Right kidney (tissue), 1 donor: ENCODE measurements around the gene SLC9B2.
"Not testable (repeated sequence)": the region's sequence is repeated elsewhere in the genome, so short reads cannot be mapped to it uniquely, and the experiment has no call there.

Source experiments
- DNase-seq: peaks from one replicate; pipeline ENCODE4 v3.0.0-alpha.2; 2016

Gene SLC9B2

DNA sequence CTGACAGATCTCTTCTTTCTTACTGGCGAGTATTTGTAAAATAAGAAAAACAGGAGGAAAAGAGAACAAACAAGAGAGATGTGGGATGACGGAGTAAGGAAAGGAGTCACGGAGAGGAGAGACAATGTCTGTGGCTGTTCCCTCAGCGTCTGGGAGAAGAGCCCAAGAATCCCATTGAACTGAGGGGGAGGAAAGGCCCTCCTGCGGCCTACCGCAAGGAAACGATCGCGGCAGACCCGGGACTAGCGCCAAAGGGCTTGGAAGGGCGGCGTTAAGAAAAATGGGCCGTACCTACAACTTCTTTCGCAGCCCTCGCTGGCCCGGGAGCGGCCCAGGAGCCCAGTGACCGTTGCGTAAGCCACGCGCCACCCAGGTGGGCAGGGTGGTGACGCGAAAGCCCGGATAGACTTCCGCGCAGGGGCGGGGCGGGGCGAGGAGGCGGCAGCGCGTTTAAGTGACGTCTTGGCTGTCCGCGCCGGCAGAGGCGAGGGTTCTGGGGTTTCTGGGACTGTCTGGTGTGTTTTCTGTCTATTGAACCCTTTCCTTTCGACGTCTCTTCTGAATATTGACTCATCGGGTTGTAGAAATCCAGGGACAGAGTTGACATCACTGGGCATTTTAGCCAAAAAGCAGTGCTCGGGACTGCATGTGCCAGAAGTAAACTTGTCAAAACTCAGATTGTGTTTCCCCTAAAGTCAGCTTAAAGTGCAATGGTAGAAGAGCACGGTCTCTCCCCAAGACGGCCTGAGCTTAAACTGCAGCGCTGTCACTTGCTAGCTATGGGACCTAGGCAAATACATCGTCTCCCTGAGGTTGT lies 57.0 kb downstream of the SLC9B2 start, which contains the start of gene SLC9B1:
Gene SLC9B1 (minus strand): TSS at position 398 of the 817 bp plus-strand sequence. CDS start 27,994 bp downstream, outside the sequence.
- peak; percentile 89 for DNase-seq

- no peak for DNase-seq
Measured at GRCh38 chr4:103018391-103019307, 57.9 kb downstream of the SLC9B2 start.

DNA sequence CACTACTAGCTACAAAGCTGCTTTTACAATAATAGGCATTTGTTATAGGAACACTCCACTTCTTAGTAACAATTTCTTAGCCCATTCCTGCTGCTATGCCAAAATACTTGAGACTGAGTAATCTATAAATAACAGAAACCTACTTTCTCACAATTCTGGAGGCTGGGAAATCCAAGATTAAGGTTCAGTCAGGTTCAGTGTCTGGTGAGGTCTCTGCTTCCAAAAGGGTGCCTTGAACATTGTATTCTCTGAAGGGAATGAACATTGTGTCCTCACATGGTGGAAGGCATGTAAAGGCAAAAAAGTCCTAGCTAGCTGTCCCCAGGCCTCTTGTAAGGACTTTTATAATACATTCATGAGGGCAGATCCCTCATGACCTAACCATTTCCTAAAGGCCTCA lies 64.0 kb downstream of the SLC9B2 start:
- no peak for DNase-seq

DNA sequence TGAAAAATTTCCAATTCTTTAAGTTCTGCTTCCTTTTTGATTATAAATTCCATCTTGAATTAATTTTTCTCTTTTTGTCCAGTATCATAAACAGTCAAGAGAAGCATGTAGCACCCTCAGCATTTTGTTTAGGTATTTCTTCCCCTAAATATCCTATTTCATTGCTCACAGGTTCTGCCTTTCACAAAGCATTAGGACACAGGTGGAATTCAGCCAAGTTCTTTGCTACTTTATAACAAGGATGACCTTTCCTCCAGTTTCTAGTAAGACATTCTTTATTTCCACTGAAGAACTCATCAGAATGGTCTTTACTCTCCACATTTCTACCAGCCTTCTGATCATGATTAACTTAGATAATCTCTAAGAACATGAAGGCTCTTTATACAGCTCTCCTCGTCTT lies 64.5 kb downstream of the SLC9B2 start:
- no peak for DNase-seq

- peak; percentile 12 for DNase-seq
Measured at GRCh38 chr4:103011378-103012025, 65.1 kb downstream of the SLC9B2 start.

GRCh38 chr4:103010804-103011203 lies 65.8 kb downstream of the SLC9B2 start:
- no peak for DNase-seq

DNA sequence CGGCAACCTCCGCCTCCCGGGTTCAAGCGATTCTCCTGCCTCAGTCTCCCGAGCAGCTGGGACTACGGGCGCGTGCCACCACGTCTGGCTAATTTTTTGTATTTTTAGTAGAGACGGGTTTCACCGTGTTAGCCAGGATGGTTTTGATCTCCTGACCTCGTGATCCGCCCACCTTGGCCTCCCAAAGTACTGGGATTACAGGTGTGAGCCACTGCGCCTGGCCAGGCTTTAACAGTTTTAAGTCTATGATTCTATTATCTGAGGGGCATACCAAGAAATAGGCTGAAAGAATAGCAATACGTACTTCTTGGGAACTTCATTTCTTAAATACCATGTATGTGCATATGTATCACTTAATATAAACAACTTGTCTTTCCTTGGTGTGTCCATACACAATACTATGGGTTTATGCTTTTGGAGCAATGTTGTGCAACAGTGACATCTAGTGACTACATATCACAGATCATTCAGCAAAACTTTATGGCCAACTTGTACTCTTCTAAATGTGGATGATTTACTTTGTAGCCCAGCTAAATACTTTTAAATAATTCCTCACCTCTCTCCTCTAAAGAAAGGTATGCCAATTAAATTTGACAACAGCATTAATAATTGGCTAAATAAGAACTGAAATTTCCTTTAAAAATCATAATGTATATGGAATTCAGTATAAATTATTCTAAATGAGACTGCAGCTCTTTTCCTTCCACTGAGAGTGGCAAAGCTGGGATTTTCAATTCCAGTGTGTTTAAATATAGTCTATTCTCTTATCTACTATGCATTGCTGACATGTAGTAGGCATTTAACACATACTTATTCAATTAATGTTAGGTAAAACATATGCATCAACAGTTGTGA lies 67.5 kb downstream of the SLC9B2 start:
- DNase-seq: no peak

- DNase-seq: no peak
Measured at GRCh38 chr4:103002551-103002950, 74.0 kb downstream of the SLC9B2 start.

GRCh38 chr4:102994803-102995202 lies 81.8 kb downstream of the SLC9B2 start:
- no peak for DNase-seq

DNA sequence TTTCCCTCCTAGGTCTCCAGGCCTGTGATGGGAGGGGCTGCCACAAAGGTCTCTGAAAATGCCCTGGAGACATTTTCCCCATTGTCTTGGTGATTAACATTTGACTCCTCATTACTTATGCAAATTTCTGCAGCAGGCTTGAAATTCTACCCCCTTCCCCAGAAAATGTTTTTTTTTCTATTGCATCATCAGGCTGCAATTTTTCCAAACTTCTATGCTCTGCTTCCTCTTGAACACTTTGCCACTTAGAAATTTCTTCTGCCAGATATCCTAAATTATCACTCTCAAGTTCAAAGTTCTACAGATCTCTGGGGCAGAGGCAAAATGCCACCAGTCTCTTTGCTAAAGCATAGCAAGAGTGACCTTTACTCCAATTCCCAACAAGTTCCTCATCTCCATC lies 82.6 kb downstream of the SLC9B2 start:
- not testable (repeated sequence) for DNase-seq

GRCh38 chr4:102988429-102989020 lies 88.0 kb downstream of the SLC9B2 start:
- DNase-seq: no peak

- DNase-seq: no peak
Measured at GRCh38 chr4:102981005-102981404, 95.6 kb downstream of the SLC9B2 start.
